GM19463 (cell line): Measurements from ENCODE around the gene ATP2A1.
"Not testable (repeated sequence)": the region's sequence is repeated elsewhere in the genome, so short reads cannot be mapped to it uniquely, and the experiment has no call there.

Experiments used
- ATAC-seq: cut with Tn5 transposase; IDR thresholded peaks from one replicate; pipeline ENCODE4 v1.9.1; 2021; ENCODE audit warnings: mild to moderate bottlenecking, moderate library complexity; ENCODE audit not compliant: unreplicated experiment

ATP2A1 gene

GRCh38 chr16:28905229-28905754 lies 27.0 kb downstream of the ATP2A1 start:
- ATAC-seq, result no peak

- no peak for ATAC-seq
Measured at GRCh38 chr16:28905800-28906372, 27.6 kb downstream of the ATP2A1 start.

GRCh38 chr16:28910086-28911031 lies 32.1 kb downstream of the ATP2A1 start:
- no peak for ATAC-seq

GRCh38 chr16:28912558-28912957 lies 34.3 kb downstream of the ATP2A1 start:
- no peak for ATAC-seq

DNA sequence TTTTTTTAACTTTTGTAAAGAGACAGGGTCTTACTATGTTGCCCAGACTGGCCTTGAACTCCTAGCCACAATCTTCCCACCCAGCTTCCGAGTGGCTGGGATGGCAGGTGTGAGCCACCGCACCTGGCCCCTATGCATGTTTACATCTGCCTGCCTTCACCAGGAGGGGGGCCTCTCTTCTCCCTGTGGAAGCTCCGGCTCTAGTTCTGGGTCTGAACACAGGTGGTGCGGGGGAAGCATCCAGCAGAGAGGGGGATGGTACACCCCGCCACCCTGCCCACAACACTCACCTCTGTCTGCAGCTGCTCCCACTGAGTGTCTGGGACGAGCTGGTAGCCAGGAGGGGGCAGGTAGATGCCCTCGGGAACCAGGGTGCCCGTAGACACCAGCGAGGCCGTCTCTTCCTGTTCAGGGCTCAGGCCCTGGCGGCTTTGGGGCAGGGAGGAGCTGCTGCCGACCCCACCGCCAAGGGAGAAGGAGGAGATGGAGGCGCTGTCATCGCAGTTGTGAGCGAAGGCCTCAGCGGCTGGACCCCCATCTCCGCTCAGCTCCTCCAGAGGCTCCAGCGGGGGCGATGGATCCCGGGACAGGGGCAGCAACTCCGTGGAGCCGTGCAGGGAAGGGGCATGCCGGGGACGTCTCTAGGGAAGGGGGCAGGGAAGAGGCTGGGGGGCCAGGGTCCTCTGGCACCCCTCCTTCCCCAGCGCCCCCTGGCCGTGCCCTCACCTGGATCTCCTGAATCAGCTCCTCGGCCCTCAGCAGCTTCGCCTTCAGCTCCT lies 35.8 kb downstream of the ATP2A1 start:
- no peak for ATAC-seq

- no peak for ATAC-seq
Measured at GRCh38 chr16:28915181-28915580, 36.9 kb downstream of the ATP2A1 start.

DNA sequence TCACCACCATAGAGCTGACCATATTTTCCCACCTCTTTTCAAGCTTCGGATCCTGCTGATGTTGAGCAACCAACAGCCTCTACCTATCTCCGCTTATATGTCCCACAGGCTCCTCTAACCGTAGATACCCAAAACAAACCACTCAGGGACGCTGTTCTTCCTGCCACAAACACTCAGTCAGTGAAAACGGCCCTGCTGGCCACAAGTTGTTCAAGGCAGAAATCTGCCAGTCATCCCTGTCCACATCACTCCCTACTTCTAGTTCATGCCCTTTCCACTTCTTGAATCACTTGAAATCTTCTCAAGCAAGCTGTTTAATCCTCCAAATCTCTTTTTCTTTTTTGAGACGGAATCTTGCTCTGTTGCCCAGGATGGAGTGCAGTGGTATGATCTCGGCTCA lies 38.8 kb downstream of the ATP2A1 start:
- no peak for ATAC-seq

GRCh38 chr16:28918698-28919097 lies 40.4 kb downstream of the ATP2A1 start:
- no peak for ATAC-seq

DNA sequence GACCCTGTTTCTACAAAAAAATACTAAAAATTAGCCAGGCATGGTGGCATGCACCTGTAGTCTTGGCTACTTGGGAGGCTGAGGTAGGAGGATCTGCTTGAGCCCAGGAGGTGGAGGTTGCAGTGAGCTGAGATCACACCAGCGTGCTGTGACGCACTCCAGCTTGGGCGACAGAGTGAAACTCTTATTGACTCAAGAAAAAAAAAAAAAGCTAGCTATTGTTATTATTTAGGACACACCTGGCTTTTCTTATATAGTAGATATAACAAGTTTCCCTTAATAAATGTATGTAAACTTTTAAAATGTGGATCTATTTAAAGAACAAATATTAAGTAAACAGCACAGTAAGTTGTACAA lies 44.9 kb downstream of the ATP2A1 start:
- ATAC-seq, result no peak

DNA sequence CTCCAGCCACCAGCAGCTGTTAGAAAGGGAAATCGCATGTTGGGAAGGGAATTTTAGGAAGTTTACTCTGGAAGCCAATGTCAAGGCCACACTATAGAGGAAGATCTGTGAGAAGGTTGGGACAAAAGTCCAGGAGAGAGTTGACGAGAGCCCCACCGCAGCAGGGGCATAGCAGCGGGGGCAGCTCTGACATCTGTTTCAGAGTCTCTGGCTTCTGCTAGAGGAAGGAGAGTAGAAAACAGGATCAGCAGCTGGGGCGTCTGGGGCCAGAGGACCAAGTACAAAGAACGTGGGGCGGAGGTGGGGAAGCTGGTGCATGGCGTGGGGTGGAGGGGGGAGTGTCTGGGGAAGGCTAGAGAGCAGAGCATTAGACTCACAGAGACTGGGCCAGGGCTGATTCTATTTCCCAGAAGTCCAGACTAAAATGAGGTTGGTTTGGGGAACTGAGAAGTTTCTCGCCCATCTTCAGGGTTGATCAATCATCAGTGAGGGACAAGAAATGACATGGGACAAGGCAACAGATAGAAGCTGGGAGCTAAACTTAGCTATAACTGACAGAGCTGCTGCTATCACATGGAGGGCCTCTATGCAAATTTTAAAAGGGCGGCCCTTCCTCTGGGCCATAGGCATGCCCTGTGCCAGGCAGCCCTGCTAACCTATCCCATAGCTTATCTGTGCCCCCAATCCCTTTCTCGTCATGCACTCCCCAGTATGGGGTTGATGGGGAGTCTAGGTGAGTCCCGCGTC lies 45.5 kb downstream of the ATP2A1 start:
- peak; percentile 59 for ATAC-seq

DNA sequence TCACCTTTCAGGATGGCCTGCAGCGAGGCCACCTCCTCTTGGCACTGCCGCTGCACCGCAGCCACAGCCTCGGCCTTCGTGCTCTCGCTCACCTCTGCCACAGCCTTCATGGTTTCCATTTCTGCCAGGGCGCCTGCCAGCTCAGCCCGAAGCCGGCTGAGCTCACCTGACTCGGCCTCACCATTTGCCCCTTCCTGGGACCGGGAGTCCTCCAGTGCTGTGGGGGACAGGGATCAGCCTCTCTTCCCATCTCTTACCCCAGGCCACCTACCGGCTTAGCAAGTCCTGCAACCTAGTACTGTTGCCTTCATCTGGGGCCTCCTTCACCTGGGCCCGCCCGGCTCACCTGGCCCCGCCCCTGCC lies 46.1 kb downstream of the ATP2A1 start:
- no peak for ATAC-seq

GRCh38 chr16:28924762-28925385 lies 46.6 kb downstream of the ATP2A1 start, which contains the start of gene RABEP2:
Gene RABEP2, minus strand, starts transcription at chr16:28925238. Its CDS starts 75 bp downstream, at chr16:28925163.
- peak; percentile 43 for ATAC-seq

GRCh38 chr16:28925386-28926228 lies 47.3 kb downstream of the ATP2A1 start:
- ATAC-seq, result peak; percentile 27

- ATAC-seq, result not testable (repeated sequence)
Measured at GRCh38 chr16:28926284-28926683, 48.0 kb downstream of the ATP2A1 start.

DNA sequence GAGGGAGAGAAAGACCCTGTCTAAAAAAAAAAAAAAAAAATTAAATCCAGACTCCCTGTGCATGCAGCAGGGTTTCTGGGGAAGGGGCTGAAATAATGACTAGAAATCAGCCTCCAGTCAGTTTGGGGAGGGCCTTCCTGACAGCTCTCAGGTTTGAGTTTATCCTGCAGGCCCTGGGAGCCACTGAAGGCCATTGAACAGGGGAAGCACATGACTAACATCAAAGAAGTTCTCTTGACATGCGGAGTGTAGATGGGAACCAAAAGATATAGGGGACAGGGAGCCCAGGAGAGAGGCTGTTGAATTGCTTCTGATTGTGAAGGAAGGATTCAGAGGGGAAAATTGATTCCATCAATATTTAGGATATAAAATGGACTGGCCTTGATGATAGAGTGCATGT lies 49.5 kb downstream of the ATP2A1 start:
- no peak for ATAC-seq

GRCh38 chr16:28930203-28930602 lies 51.9 kb downstream of the ATP2A1 start:
- no peak for ATAC-seq

DNA sequence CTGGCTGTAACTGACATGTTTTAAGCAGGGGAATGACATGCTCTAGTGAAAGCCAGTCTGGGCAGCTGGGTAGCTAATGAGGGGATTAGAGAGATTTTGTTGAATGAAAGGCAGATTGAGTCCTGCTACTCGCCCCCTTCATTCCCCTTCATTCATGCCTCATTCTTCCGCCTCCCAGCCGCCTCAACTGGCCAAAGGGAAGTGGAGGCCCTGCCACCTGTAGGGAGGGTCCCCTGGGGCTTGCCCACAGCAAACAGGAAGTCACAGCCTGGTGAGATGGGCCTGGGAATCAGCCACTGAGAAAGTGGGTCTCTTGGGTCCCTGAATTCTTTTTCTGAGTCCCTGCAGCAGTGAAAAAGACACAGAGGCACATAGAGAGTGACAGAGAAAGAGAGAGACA lies 52.4 kb downstream of the ATP2A1 start:
- no peak for ATAC-seq

DNA sequence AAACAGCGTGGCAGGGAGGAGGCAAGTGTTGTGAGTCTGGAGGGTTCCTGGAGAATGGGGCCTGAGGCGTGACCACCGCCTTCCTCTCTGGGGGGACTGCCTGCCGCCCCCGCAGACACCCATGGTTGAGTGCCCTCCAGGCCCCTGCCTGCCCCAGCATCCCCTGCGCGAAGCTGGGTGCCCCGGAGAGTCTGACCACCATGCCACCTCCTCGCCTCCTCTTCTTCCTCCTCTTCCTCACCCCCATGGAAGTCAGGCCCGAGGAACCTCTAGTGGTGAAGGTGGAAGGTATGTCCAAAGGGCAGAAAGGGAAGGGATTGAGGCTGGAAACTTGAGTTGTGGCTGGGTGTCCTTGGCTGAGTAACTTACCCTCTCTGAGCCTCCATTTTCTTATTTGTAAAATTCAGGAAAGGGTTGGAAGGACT lies 53.5 kb downstream of the ATP2A1 start, which contains the start of gene CD19:
CD19 (plus strand) TSS at position 171 of the 425 bp plus-strand sequence; CDS start at position 201, 30 bp downstream.
- peak; percentile 37 for ATAC-seq
